ENCODE results near the gene CPNE6.
"Not testable (repeated sequence)": the region's sequence is repeated elsewhere in the genome, so short reads cannot be mapped to it uniquely, and the experiment has no call there.

Gene CPNE6

GRCh38 chr14:24105609-24106239, 34.4 kb downstream of the CPNE6 start:
- DNase-seq (ENCODE audit: low spot score) = not testable (repeated sequence)

GRCh38 chr14:24106672-24107271, 35.4 kb downstream of the CPNE6 start:
- DNase-seq (ENCODE audit: low spot score) = no peak

GRCh38 chr14:24108336-24108874, 37.0 kb downstream of the CPNE6 start:
- no peak for DNase-seq (ENCODE audit: low spot score)

GRCh38 chr14:24110060-24110459, 38.7 kb downstream of the CPNE6 start:
- no peak for DNase-seq (ENCODE audit: low spot score)

- DNase-seq (ENCODE audit: low spot score) = no peak
Measured at GRCh38 chr14:24110523-24110922, 39.2 kb downstream of the CPNE6 start.

- no peak for DNase-seq (ENCODE audit: low spot score)
Measured at GRCh38 chr14:24113379-24113800, 42.0 kb downstream of the CPNE6 start.

- DNase-seq (ENCODE audit: low spot score) = peak; percentile 88
Measured at GRCh38 chr14:24113801-24114531, 42.6 kb downstream of the CPNE6 start.

- peak; percentile 99 for DNase-seq (ENCODE audit: low spot score)
Measured at GRCh38 chr14:24114532-24115421, 43.4 kb downstream of the CPNE6 start, which contains the start of the genes DCAF11 and NRL. Gene DCAF11 (plus strand): TSS chr14:24114777. CDS start chr14:24115595, 818 bp downstream. Gene NRL (minus strand): TSS chr14:24114949. CDS start chr14:24082848, 32,101 bp downstream.

GRCh38 chr14:24115422-24116127, 44.2 kb downstream of the CPNE6 start:
- no peak for DNase-seq (ENCODE audit: low spot score)

GRCh38 chr14:24116128-24116814, 44.9 kb downstream of the CPNE6 start:
- DNase-seq (ENCODE audit: low spot score) = no peak

- no peak for DNase-seq (ENCODE audit: low spot score)
Measured at GRCh38 chr14:24117179-24117578, 45.8 kb downstream of the CPNE6 start.

GRCh38 chr14:24119691-24120090, 48.3 kb downstream of the CPNE6 start:
- DNase-seq (ENCODE audit: low spot score) = no peak

GRCh38 chr14:24121210-24121609, 49.8 kb downstream of the CPNE6 start:
- no peak for DNase-seq (ENCODE audit: low spot score)

- no peak for DNase-seq (ENCODE audit: low spot score)
Measured at GRCh38 chr14:24122416-24122815, 51.1 kb downstream of the CPNE6 start.

- DNase-seq (ENCODE audit: low spot score) = no peak
Measured at GRCh38 chr14:24122898-24123297, 51.5 kb downstream of the CPNE6 start.

- no peak for DNase-seq (ENCODE audit: low spot score)
Measured at GRCh38 chr14:24123424-24124417, 52.4 kb downstream of the CPNE6 start.

GRCh38 chr14:24126939-24127338, 55.6 kb downstream of the CPNE6 start:
- DNase-seq (ENCODE audit: low spot score) = no peak

- DNase-seq (ENCODE audit: low spot score) = no peak
Measured at GRCh38 chr14:24127673-24128072, 56.3 kb downstream of the CPNE6 start.
